IMR-90 (cell line): ENCODE results near the gene LRCH4. TPM values are rescaled to one million over a fixed set of nuclear protein-coding genes. Genes with fewer than 3 reads are reported as not detected.

Source experiments
- ATAC-seq: fragments of 200-7000 bp; cut with Tn5 transposase; 2 replicates; pipeline ENCODE4 v1.9.1; 2020; ENCODE audit warnings: low read depth, mild to moderate bottlenecking, moderate library complexity
- BruUV-seq: library from RNA; stranded (reverse); fragments of 400-500 nt; replicated peaks from 2 replicates; lab custom pipeline; 2021; lab: Mats Ljungman, UMichigan
- CTCF ChIA-PET: fragments of 300-600 bp; formaldehyde crosslinking; extraction: SDS; loops from one replicate; lab custom pipeline; 2021; ENCODE audit warnings: antibody characterized with exemption; lab: Yijun Ruan, JAX
- POLR2A ChIA-PET: fragments of 300-600 bp; sonication (Branson Sonifier 250); formaldehyde crosslinking; loops from one replicate; lab custom pipeline; 2022; ENCODE audit warnings: antibody characterized with exemption; ENCODE audit not compliant: unreplicated experiment; lab: Charles Lee
- DNase-seq: peaks from one replicate; pipeline ENCODE4 v3.0.0; 2013
- H2AFZ ChIP-seq: replicated peaks from 2 replicates; pipeline ENCODE3; 2013; ENCODE audit warnings: low read length, mild to moderate bottlenecking; ENCODE audit not compliant: poor library complexity
- H2AK5ac ChIP-seq: 2 replicates; pipeline ENCODE4 v1.6.1; 2013; ENCODE audit warnings: low read depth, low read length, inconsistent platforms
- H2AK9ac ChIP-seq: replicated peaks from 2 replicates; pipeline ENCODE3; 2013; ENCODE audit warnings: mild to moderate bottlenecking, low read depth, low read length, moderate library complexity; ENCODE audit not compliant: poor library complexity
- H2BK120ac ChIP-seq: 2 replicates; pipeline ENCODE4 v1.6.1; 2013; ENCODE audit warnings: low read depth, low read length, inconsistent platforms
- H2BK15ac ChIP-seq: 3 replicates; pipeline ENCODE4 v1.6.1; 2013; ENCODE audit warnings: low read depth, low read length, inconsistent platforms
- H2BK20ac ChIP-seq: 2 replicates; pipeline ENCODE4 v1.6.1; 2013; ENCODE audit warnings: low read depth, mild to moderate bottlenecking, inconsistent platforms, low read length, moderate library complexity
- H2BK5ac ChIP-seq: 2 replicates; pipeline ENCODE4 v1.6.1; 2013; ENCODE audit warnings: mild to moderate bottlenecking, low read depth, low read length, inconsistent platforms; ENCODE audit not compliant: poor library complexity, severe bottlenecking
- H3K14ac ChIP-seq: replicated peaks from 2 replicates; pipeline ENCODE4 v1.6.1; 2013; ENCODE audit warnings: low read depth, low read length, inconsistent platforms
- H3K18ac ChIP-seq: 2 replicates; pipeline ENCODE4 v1.6.1; 2013; ENCODE audit warnings: low read depth, low read length, control low read depth
- H3K23ac ChIP-seq: 2 replicates; pipeline ENCODE4 v1.6.1; 2013; ENCODE audit warnings: low read depth, low read length, inconsistent platforms
- H3K27ac ChIP-seq: 2 replicates; pipeline ENCODE4 v1.5.1; 2013; ENCODE audit warnings: mild to moderate bottlenecking, control low read depth, low read length; ENCODE audit not compliant: insufficient read depth
- H3K27me3 ChIP-seq: 2 replicates; pipeline ENCODE4 v1.6.1; 2013; ENCODE audit warnings: low read length; ENCODE audit not compliant: control insufficient read depth, insufficient read depth
- H3K36me3 ChIP-seq: 2 replicates; pipeline ENCODE4 v1.6.1; 2013; ENCODE audit warnings: low read length, mixed read lengths; ENCODE audit not compliant: control insufficient read depth, insufficient read depth
- H3K4ac ChIP-seq: 2 replicates; pipeline ENCODE4 v1.6.1; 2013; ENCODE audit warnings: low read depth, low read length, inconsistent platforms
- H3K4me1 ChIP-seq: 2 replicates; pipeline ENCODE4 v1.6.1; 2013; ENCODE audit warnings: low read length, mixed read lengths; ENCODE audit not compliant: control insufficient read depth, insufficient read depth
- H3K4me2 ChIP-seq: 2 replicates; pipeline ENCODE4 v1.6.1; 2013; ENCODE audit warnings: low read depth, mild to moderate bottlenecking, control low read depth, low read length, moderate library complexity
- H3K4me3 ChIP-seq: 2 replicates; pipeline ENCODE4 v1.5.1; 2013; ENCODE audit warnings: low read depth, mild to moderate bottlenecking, control low read depth, low read length, moderate library complexity; ENCODE audit not compliant: insufficient read depth
- H3K56ac ChIP-seq: 2 replicates; pipeline ENCODE4 v1.6.1; 2013; ENCODE audit warnings: low read length, inconsistent platforms; ENCODE audit not compliant: insufficient read depth; ENCODE audit errors: extremely low read depth
- H3K79me1 ChIP-seq, 2 experiments: 2 replicates each; pipeline ENCODE4 v1.6.1; 2013; ENCODE audit warnings: low read length in 2 of 2, inconsistent platforms in 1 of 2, low read depth in 1 of 2
- H3K9ac ChIP-seq: 2 replicates; pipeline ENCODE4 v1.6.1; 2013; ENCODE audit warnings: low read depth, low read length, control low read depth
- H3K9me1 ChIP-seq: 2 replicates; pipeline ENCODE4 v1.6.1; 2013; ENCODE audit warnings: low read length, inconsistent platforms; ENCODE audit not compliant: insufficient read depth
- H3K9me3 ChIP-seq: 2 replicates; pipeline ENCODE4 v1.6.1; 2013; ENCODE audit warnings: low read length; ENCODE audit not compliant: control insufficient read depth, insufficient read depth
- H4K20me1 ChIP-seq: 2 replicates; pipeline ENCODE4 v1.6.1; 2013; ENCODE audit warnings: low read length, inconsistent platforms; ENCODE audit not compliant: insufficient read depth
- H4K5ac ChIP-seq: 2 replicates; pipeline ENCODE4 v1.6.1; 2013; ENCODE audit warnings: mild to moderate bottlenecking, low read depth, low read length, control low read depth
- H4K8ac ChIP-seq, 2 experiments: 2 replicates each; pipeline ENCODE4 v1.6.1; 2013; ENCODE audit warnings: low read depth in 2 of 2, low read length in 2 of 2, control low read depth in 1 of 2, inconsistent platforms in 1 of 2
- H4K91ac ChIP-seq: 2 replicates; pipeline ENCODE4 v1.6.1; 2013; ENCODE audit warnings: low read depth, low read length, inconsistent platforms; ENCODE audit not compliant: insufficient read depth
- BHLHE40 ChIP-seq: fragments of 150-350 bp; IDR thresholded peaks from 2 replicates; pipeline ENCODE4 v1.6.1; 2016; ENCODE audit warnings: mild to moderate bottlenecking, low read depth, low read length
- CEBPB ChIP-seq: IDR thresholded peaks from 2 replicates; pipeline ENCODE4 v1.6.1; 2012; ENCODE audit warnings: low read depth, low read length, improper control_type of control experiment
- CHD1 ChIP-seq: IDR thresholded peaks from 2 replicates; pipeline ENCODE4 v1.6.1; 2012; ENCODE audit warnings: low read depth, low read length, improper control_type of control experiment
- ELK1 ChIP-seq: fragments of 150-350 bp; IDR thresholded peaks from 2 replicates; pipeline ENCODE4 v1.6.1; 2016; ENCODE audit warnings: low read depth, mild to moderate bottlenecking, low read length, moderate library complexity, borderline replicate concordance
- MAFK ChIP-seq: IDR thresholded peaks from 2 replicates; pipeline ENCODE4 v1.6.1; 2012; ENCODE audit warnings: low read depth, low read length, improper control_type of control experiment
- MAZ ChIP-seq: IDR thresholded peaks from 2 replicates; pipeline ENCODE4 v1.6.1; 2012; ENCODE audit warnings: low read depth, mild to moderate bottlenecking, low read length, improper control_type of control experiment, moderate library complexity, borderline replicate concordance
- MXI1 ChIP-seq: IDR thresholded peaks from 2 replicates; pipeline ENCODE4 v1.6.1; 2012; ENCODE audit warnings: low read depth, mild to moderate bottlenecking, low read length, moderate library complexity, borderline replicate concordance
- NFE2L2 ChIP-seq: fragments of 150-350 bp; IDR thresholded peaks from 2 replicates; pipeline ENCODE4 v1.6.1; 2016; ENCODE audit warnings: low read depth, mild to moderate bottlenecking, low read length
- POLR2A ChIP-seq: IDR thresholded peaks from 2 replicates; pipeline ENCODE4 v1.6.1; 2012; ENCODE audit warnings: mild to moderate bottlenecking, low read depth, low read length
- RAD21 ChIP-seq: IDR thresholded peaks from 2 replicates; pipeline ENCODE4 v1.6.1; 2012; ENCODE audit warnings: low read length, improper control_type of control experiment
- RCOR1 ChIP-seq: IDR thresholded peaks from 2 replicates; pipeline ENCODE4 v1.6.1; 2012; ENCODE audit warnings: mild to moderate bottlenecking, low read length, improper control_type of control experiment; ENCODE audit not compliant: insufficient replicate concordance
- RFX5 ChIP-seq: IDR thresholded peaks from 2 replicates; pipeline ENCODE4 v1.8.0; 2012; ENCODE audit warnings: low read depth, mild to moderate bottlenecking, low read length, moderate library complexity
- SMC3 ChIP-seq: fragments of 150-350 bp; IDR thresholded peaks from 2 replicates; pipeline ENCODE4 v1.6.1; 2016; ENCODE audit warnings: low read depth, mild to moderate bottlenecking, antibody characterized with exemption, low read length, moderate library complexity
- WGBS, 2 experiments: methylation state at CpG; one replicate each; pipeline versions ENCODE4 v1.1.5 to v1.1.7; 2013; ENCODE audit warnings: missing lambda C conversion rate in 2 of 2; ENCODE audit not compliant: insufficient read length in 1 of 2; ENCODE audit errors: extremely low coverage in 2 of 2; 5-methylcytosine and 5-hydroxymethylcytosine counted together
- dilution Hi-C: fragments of 300-500 bp; cut with HindIII; formaldehyde crosslinking; loops from one replicate; pipeline ENCODE4 v1.14.3; 2018; ENCODE audit warnings: low sequenced_read_pairs; ENCODE audit not compliant: unreplicated experiment
- in situ Hi-C: fragments of 300-500 bp; cut with MboI; formaldehyde crosslinking; loops from 3 replicates; pipeline ENCODE4 v1.14.3; 2019; ENCODE audit warnings: low sequenced_read_pairs, inconsistent platforms, mixed read lengths
- intact Hi-C: fragments of 100-400 bp; cut with micrococcal nuclease; formaldehyde crosslinking; loops from 2 replicates; pipeline ENCODE4 v1.10.0; 2022
- polyA plus RNA-seq, 3 experiments: library from polyadenylated mRNA; depleted of rRNA; stranded (reverse); fragments of >200 nt; gene quantifications; 2 replicates each; pipeline ENCODE4 v1.2.3, GENCODE V29; 2012; ENCODE audit warnings: low replicate concordance in 1 of 3
- total RNA-seq: library from RNA; depleted of rRNA; stranded (reverse); fragments of >200 nt; gene quantifications from 2 replicates; pipeline ENCODE4 v1.2.3, GENCODE V29; 2012

The LRCH4 gene
- total and polyA plus RNA-seq, 2 of the 4 experiments (the other 2 are of a cell fraction): 5.0 to 41.3 TPM

GRCh38 chr7:100576384-100576993 is 9.4 kb downstream of the LRCH4 start (continued):
- TF ChIP-seq ELK1: no peak
- TF ChIP-seq RFX5: no peak
- TF ChIP-seq POLR2A: no peak

GRCh38 chr7:100575746-100576383 is 10.1 kb downstream of the LRCH4 start:
- WGBS, 2 experiments: 97% methylated on average over 6 of the region's 17 CpGs; no CpG with 5 or more reads in 1 of the 2 experiments
- dilution Hi-C loops: no loop called here
- CTCF ChIA-PET: no interaction called here

More at GRCh38 chr7:100575746-100576383, 10.1 kb downstream of the LRCH4 start:
- no peak overlapping the region for H3K4ac ChIP-seq
- H4K5ac ChIP-seq: no peak overlapping the region
- H3K79me1 ChIP-seq: peaks cover 7 to 23% of the 10 kb centered on the region in 2 experiments
- no peak overlapping the region for H2BK20ac ChIP-seq
- peaks cover 8% of the 10 kb centered on the region; the same call in 1 of the 2 replicates for H4K20me1 ChIP-seq
- no peaks in the 10 kb centered on the region; the same call in 1 of the 2 replicates for H3K4me1 ChIP-seq
- peaks cover 60% of the 10 kb centered on the region for H3K36me3 ChIP-seq
- no peak overlapping the region for H2BK5ac ChIP-seq
- no peak overlapping the region for H2AK9ac ChIP-seq
- no peak overlapping the region for H2AFZ ChIP-seq
- no peak overlapping the region for H4K91ac ChIP-seq
- H3K27me3 ChIP-seq: no peaks in the 10 kb centered on the region
- no TSS peak for BruUV-seq
- H3K14ac ChIP-seq: no peak overlapping the region
- in situ Hi-C loops (loop anchor here (25.0 kb wide), 1 partner anchor 286 kb away; the partner anchor contains the start of genes SLC12A9 and TRIP6), intact Hi-C loops (no loop called here)
- no peak overlapping the region for H3K4me2 ChIP-seq
- H2BK120ac ChIP-seq: no peak overlapping the region
- peaks cover 5% of the 10 kb centered on the region for H3K9me1 ChIP-seq
- TF ChIP-seq POLR2A: no peak
- TF ChIP-seq CEBPB: no peak
- TF ChIP-seq CHD1: no peak
- TF ChIP-seq NFE2L2: no peak
- no peak for TF ChIP-seq BHLHE40
- TF ChIP-seq ELK1: no peak
- TF ChIP-seq SMC3: no peak
- no peak for TF ChIP-seq MXI1
- no peak for TF ChIP-seq RAD21
- no peak for TF ChIP-seq MAFK
- TF ChIP-seq RCOR1: no peak
- no peak for TF ChIP-seq MAZ
- no peak overlapping the region for H3K4me3 ChIP-seq
- no peak overlapping the region for H3K56ac ChIP-seq
- no peak overlapping the region for H2AK5ac ChIP-seq
- no peak overlapping the region for H2BK15ac ChIP-seq
- no peak overlapping the region for H3K23ac ChIP-seq
- no peak overlapping the region for H3K18ac ChIP-seq
- no peak overlapping the region for H3K27ac ChIP-seq
- DNase-seq (no peak), ATAC-seq (no peak)
- POLR2A ChIA-PET: no interaction called here
- H4K8ac ChIP-seq: no peak overlapping the region
- H3K9ac ChIP-seq: no peak overlapping the region
- H3K9me3 ChIP-seq: no peaks in the 10 kb centered on the region
